Measurements from ENCODE around the gene ABHD12B. TPM values are rescaled to one million over a fixed set of nuclear protein-coding genes. Genes with fewer than 3 reads are reported as not detected.
"Not testable (repeated sequence)": the region's sequence is repeated elsewhere in the genome, so short reads cannot be mapped to it uniquely, and the experiment has no call there.

Gene ABHD12B
- total RNA-seq, 1 experiment from 2014 or later = not detected

- no peak for DNase-seq (ENCODE audit: low read depth)
Measured at GRCh38 chr14:50892255-50892654, 20.4 kb downstream of the ABHD12B start.

DNA sequence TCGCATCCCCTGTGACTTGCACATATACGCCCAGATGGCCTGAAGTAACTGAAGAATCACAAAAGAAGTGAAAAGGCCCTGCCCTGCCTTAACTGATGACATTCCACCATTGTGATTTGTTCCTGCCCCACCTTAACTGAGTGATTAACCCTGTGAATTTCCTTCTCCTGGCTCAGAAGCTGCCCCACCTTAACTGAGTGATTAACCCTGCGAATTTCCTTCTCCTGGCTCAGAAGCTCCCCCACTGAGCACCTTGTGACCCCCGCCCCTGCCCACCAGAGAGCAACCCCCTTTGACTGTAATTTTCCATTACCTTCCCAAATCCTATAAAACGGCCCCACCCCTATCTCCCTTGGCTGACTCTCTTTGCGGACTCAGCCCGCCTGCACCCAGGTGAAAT, 24.6 kb downstream of the ABHD12B start:
- DNase-seq (ENCODE audit: low read depth) = not testable (repeated sequence)

DNA sequence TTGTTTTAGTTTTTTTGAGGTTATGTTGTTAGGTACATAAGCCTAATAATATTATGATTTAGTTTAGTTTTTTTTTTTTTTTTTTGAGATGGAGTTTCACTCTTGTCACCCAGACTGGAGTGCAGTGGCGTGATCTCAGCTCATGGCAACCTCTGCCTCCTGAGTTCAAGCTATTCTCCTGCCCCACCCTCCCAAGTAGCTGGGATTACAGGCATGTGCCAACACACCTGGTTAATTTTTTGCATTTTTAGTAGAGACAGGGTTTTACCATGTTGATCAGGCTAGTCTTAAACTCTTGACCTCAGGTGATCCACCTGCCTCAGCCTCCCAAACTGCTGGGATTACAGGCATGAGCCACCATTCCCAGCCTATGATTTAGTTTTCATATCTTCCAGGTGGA, 25.2 kb downstream of the ABHD12B start:
- DNase-seq (ENCODE audit: low read depth) = not testable (repeated sequence)

DNA sequence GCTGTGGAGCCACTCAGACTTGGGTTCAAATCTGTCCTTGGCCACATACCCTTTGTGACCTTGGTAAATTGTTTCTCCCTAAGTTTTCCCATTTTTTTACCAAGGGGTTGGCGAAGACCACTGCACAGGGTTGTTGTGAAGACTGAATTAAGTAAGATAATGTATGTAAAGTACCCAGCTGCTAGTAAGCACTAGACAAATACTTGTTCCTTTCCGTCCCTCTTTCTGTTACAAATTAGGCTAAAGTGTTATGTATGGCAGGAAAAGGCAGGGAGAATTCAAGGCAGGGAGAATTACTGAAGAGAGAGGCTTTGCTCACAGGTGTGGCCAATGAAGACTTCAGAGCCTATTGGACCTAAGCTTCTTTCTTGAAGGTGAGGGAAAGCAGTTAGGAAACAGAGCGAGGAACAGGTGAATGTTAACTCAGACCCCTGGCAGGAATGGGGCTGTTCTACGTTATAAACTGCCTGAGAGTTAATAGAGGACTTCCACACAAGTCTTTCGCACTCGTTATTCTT, 25.9 kb downstream of the ABHD12B start:
- no peak for DNase-seq (ENCODE audit: low read depth)

DNA sequence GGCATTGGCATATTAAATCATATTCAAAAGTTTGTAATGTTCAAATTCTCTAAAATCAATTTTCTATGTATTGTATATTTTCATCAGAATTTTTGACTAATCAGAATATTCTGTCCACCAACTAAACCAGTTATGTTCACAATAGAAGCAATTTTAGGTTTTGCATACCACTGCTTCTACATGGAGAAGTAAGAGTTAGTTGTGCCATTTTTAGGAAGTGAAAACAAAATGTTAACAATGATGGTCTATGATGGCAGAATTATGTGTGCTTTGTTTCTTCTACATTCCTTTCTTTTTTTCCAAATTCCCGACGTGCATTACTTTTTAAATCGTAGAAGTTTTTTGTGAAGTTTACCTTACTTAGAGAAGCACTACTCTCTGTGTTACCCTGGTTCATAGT, 29.5 kb downstream of the ABHD12B start:
- DNase-seq (ENCODE audit: low read depth) = no peak

- DNase-seq (ENCODE audit: low read depth) = no peak
Measured at GRCh38 chr14:50904719-50905118, 32.9 kb downstream of the ABHD12B start.

DNA sequence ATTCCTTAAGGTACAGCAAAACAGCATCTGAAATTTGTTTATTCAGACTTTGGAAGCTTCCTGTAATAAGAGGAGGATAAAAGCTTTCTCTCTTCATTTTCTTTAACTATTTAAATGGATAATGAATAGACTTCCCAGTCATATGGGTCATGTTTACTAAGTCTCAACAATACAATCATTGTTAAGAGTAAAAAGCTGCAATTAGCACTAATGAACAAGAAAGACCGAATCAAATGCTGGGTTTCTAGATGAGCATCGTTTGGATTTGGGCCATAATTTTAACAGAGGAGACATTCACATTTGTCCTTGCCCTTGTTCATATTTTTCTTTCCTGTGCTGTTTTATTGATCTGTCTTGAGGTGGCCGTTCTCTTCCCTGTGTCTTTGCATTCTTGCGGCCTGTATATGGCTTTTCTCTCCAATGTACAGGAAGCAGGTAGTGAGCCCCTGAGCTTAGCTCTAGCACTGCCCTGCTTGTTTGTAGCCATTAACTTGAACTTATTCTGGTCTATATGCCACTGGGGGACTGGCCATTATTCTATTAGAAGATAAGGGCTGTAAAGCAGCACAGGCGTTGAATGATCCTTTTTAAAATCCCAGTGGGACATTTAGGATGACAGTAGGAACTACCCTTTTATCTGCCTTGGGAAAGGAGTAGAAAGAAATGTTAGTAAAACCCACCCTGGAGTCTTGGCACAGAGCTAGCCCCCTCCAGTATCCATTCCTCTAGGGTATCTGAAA, 34.6 kb downstream of the ABHD12B start:
- no peak for DNase-seq (ENCODE audit: low read depth)

DNA sequence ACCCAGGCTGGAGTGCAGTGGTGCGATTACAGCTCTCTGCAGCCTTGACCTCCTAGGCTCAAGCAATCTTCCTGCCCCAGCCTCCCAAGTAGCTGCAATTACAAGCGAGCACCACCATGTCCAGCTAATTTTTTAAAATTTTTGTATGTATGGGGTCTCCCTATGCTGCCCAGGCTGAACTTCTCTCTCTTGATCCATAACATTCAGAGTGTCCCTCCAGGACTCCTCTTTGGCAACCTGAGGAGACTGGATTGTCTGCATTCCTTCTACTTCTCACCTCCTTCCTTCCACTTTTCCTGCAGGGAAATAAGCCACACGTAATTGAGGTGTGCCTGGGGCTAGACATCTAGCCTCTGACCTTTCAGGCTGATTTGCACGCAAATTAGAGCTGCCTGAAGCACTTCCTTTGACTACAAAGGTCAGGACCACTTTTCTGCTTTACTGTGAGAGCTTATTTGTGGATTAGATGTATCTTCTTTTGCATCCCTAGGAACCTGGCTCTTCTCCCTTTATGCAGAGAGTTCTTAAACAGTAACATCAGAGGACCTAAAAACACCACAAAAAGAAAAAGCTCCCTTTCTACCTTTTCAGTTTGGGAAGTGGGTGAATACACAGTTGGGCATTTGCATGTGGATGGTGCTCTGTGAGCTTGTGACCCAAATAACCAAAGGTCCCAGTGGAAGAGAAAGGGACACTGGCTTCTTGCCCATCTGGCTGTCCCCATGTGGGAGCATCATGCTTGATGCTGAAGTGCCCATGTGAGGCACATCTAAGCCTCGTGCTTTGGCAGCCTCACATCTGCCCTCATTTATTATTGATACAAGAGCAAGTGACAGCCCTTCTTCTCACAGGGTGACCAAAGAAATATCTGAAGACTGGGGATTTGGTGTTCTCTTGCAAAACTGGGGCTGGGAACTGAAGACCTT, 38.9 kb downstream of the ABHD12B start:
- no peak for DNase-seq (ENCODE audit: low read depth)

DNA sequence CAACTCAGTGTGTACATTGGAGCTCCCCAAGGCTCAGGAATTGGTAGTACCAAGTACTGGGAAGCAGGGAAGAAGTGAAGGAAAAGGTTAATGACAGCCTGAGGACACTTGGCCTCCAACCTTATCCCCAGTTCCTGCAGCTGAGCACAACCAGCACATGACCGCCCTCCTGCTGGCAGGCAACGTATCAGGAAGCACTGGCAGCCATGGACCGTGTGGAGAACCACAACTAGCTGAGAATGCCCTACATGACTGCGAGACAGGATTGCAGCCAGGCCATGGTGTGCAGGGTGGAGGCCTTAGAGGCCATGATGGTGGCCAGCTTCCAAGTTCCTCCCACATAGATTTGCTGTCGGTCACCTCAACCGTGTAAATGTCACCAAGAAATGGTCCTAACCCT, 45.6 kb downstream of the ABHD12B start:
- no peak for DNase-seq (ENCODE audit: low read depth)

GRCh38 chr14:50919524-50919923, 47.7 kb downstream of the ABHD12B start:
- not testable (repeated sequence) for DNase-seq (ENCODE audit: low read depth)

DNA sequence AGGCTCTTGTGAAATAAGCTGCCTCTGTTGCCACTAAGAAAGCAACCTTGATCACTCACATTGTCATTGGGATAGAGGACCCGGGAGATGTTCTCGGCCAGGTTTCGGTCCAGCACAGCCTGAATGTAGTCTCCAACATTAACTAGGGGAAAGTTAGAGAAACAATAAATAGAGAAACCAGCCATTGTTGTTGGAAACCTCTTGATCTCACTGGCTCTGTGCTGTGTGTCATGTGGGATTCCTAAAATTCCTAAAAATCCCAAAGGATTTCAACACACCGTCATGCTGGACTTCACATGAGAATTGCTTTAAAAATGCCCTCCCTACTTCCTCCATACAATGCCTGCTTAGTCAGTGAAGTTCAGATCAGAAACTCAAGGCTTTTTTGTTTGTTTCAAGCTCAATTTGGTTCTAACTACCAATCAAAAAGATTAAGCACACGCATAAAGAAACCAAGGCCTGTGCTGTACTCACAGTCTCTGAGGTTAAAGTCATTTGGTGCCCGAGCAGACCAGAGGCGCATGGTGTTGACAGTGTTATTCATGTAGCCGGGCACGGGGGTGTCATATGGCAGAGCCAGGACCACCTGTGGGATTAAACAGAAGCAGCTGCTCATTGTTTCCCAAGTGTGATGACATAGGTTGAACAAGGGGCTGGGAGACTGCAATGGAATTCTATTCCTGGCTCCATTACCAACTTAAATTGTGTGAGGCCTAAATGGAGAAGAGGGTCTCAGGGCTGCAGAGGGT, 48.8 kb downstream of the ABHD12B start:
- DNase-seq (ENCODE audit: low read depth) = peak; percentile 62

DNA sequence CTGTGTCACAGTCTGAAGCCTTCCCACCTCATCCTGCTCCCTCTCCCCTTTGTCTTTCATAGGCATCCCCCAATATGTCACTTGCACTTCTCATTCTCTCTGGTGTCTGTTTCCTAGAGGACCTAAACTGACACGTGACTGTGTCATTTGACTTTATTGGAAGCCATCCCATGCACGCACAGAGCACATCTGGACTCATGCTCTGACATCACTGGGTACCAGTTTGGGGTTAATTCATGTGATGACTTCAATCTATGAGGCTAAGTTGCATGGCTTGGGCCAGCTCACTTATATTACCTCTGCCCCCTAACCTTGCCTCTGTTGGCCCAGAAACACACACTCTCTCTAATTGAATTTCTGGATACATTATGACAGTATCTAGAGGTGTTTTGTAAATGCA, 51.0 kb downstream of the ABHD12B start:
- DNase-seq (ENCODE audit: low read depth) = no peak

GRCh38 chr14:50924236-50924635, 52.4 kb downstream of the ABHD12B start:
- DNase-seq (ENCODE audit: low read depth) = no peak

GRCh38 chr14:50924843-50925242, 53.0 kb downstream of the ABHD12B start:
- no peak for DNase-seq (ENCODE audit: low read depth)

GRCh38 chr14:50926851-50927386, 55.1 kb downstream of the ABHD12B start:
- DNase-seq (ENCODE audit: low read depth) = no peak

GRCh38 chr14:50928002-50928635, 56.3 kb downstream of the ABHD12B start:
- no peak for DNase-seq (ENCODE audit: low read depth)

GRCh38 chr14:50929506-50929905, 57.7 kb downstream of the ABHD12B start:
- DNase-seq (ENCODE audit: low read depth) = no peak

- no peak for DNase-seq (ENCODE audit: low read depth)
Measured at GRCh38 chr14:50931559-50931958, 59.7 kb downstream of the ABHD12B start.

DNA sequence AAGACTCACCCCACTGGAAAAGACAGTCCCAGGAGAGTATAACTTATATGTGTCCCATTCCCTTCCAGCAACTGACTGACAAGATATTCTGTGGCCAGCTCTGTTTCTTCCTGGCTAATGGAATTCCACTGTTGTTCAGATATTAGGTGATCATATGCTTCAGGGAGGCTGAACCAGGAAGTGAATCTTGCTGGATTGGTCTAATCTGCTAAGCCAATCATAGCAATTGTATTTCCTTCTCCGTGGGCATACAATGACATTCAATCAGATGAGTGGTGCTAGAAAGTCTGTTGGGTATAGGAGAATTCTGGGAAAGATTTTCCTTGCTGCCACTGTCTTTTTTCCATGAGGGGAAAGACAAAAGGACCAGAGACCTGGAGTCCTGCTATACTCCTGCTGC, 60.3 kb downstream of the ABHD12B start:
- DNase-seq (ENCODE audit: low read depth) = no peak

- DNase-seq (ENCODE audit: low read depth) = no peak
Measured at GRCh38 chr14:50932592-50933495, 61.0 kb downstream of the ABHD12B start.
